Measurements from ENCODE around the gene FLT4. TPM values are rescaled to one million over a fixed set of nuclear protein-coding genes. Genes with fewer than 3 reads are reported as not detected.

Gene FLT4
- total and polyA plus RNA-seq, 2 donors (not counting 1 experiment from before 2014, with no cell fraction given) = 0.01 TPM; not detected in 1

- Mint-ChIP-seq H3K4me3 (no peak within 1 kb of the TSS), H3K27ac (no peak within 1 kb of the TSS), H3K9me3 (ENCODE audit: insufficient read depth) (no peaks in the 10 kb centered on the region), H3K27me3 (peaks cover 28% of the 10 kb centered on the region), H3K4me1 (peaks cover 3% of the 10 kb centered on the region)
- ChIA-PET POLR2A (no interaction called here), CTCF (no interaction called here)
- H3K79me2 ChIP-seq (ENCODE audit: control insufficient read depth, insufficient read depth, low read length) = no peaks in the 10 kb centered on the region
- DNase-seq (no peak), ATAC-seq (ENCODE audit: low read depth) (no peak)
- intact Hi-C loops (cut with micrococcal nuclease) = no loop called here
- H3K9ac ChIP-seq (ENCODE audit: low read length) = no peak within 1 kb of the TSS
- TF ChIP-seq EZH2 (IDR thresholded peaks at IDR 0.05; ENCODE audit: borderline replicate concordance, insufficient read depth, low read depth, low read length, poor library complexity, severe bottlenecking) = no peak
- TF ChIP-seq, protein P1, sequence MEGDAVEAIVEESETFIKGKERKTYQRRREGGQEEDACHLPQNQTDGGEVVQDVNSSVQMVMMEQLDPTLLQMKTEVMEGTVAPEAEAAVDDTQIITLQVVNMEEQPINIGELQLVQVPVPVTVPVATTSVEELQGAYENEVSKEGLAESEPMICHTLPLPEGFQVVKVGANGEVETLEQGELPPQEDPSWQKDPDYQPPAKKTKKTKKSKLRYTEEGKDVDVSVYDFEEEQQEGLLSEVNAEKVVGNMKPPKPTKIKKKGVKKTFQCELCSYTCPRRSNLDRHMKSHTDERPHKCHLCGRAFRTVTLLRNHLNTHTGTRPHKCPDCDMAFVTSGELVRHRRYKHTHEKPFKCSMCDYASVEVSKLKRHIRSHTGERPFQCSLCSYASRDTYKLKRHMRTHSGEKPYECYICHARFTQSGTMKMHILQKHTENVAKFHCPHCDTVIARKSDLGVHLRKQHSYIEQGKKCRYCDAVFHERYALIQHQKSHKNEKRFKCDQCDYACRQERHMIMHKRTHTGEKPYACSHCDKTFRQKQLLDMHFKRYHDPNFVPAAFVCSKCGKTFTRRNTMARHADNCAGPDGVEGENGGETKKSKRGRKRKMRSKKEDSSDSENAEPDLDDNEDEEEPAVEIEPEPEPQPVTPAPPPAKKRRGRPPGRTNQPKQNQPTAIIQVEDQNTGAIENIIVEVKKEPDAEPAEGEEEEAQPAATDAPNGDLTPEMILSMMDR (IDR thresholded peaks at IDR 0.05) = no peak
- H3K36me3 ChIP-seq (replicated peaks in 1 of 2; ENCODE audit: control extremely low read depth in 1 of 2, control insufficient read depth in 1 of 2, extremely low read depth in 1 of 2, insufficient read depth in 2 of 2, low read length in 1 of 2) = no peaks in the 10 kb centered on the region
- no peak within 1 kb of the TSS for H3K27ac ChIP-seq (ENCODE audit: low read length in 2 of 2)
- H3K4me2 ChIP-seq (replicated peaks; ENCODE audit: low read depth, low read length, poor library complexity, severe bottlenecking) = no peak within 1 kb of the TSS
- 8% methylated on average over 60 of the region's 60 CpGs for WGBS (ENCODE audit: insufficient coverage)
- no peaks in the 10 kb centered on the region for H3K4me1 ChIP-seq (ENCODE audit: control insufficient read depth in 2 of 2, insufficient read depth in 2 of 2, low read length in 2 of 2)
- no peak within 1 kb of the TSS for H3K4me3 ChIP-seq (ENCODE audit: control extremely low read depth in 1 of 5, extremely low read depth in 1 of 5, insufficient read depth in 1 of 5, low read depth in 2 of 5, low read length in 4 of 5)
- no peak within 1 kb of the TSS for H2AFZ ChIP-seq (ENCODE audit: insufficient read depth, low read depth, low read length, poor library complexity, severe bottlenecking)
- no peaks in the 10 kb centered on the region for H4K20me1 ChIP-seq (ENCODE audit: control insufficient read depth, insufficient read depth, low read length, poor library complexity, severe bottlenecking)
- peaks cover 0 to 5% (median 0%) of the 10 kb centered on the region in 3 donors for H3K9me3 ChIP-seq (ENCODE audit: control extremely low read depth in 1 of 3, control insufficient read depth in 2 of 3, insufficient read depth in 1 of 3, low read length in 2 of 3)
- peaks cover 0 to 17% (median 2%) of the 10 kb centered on the region in 4 experiments for H3K27me3 ChIP-seq (replicated peaks in 1 of 4; ENCODE audit: control extremely low read depth in 1 of 4, control insufficient read depth in 3 of 4, insufficient read depth in 4 of 4, low read length in 3 of 4)
Measured at GRCh38 chr5:180591311-180591887, 58.0 kb downstream of the FLT4 start, which contains the start of gene SCGB3A1. Gene SCGB3A1 (minus strand): TSS chr5:180591499. CDS start chr5:180591462, 37 bp downstream.

DNA sequence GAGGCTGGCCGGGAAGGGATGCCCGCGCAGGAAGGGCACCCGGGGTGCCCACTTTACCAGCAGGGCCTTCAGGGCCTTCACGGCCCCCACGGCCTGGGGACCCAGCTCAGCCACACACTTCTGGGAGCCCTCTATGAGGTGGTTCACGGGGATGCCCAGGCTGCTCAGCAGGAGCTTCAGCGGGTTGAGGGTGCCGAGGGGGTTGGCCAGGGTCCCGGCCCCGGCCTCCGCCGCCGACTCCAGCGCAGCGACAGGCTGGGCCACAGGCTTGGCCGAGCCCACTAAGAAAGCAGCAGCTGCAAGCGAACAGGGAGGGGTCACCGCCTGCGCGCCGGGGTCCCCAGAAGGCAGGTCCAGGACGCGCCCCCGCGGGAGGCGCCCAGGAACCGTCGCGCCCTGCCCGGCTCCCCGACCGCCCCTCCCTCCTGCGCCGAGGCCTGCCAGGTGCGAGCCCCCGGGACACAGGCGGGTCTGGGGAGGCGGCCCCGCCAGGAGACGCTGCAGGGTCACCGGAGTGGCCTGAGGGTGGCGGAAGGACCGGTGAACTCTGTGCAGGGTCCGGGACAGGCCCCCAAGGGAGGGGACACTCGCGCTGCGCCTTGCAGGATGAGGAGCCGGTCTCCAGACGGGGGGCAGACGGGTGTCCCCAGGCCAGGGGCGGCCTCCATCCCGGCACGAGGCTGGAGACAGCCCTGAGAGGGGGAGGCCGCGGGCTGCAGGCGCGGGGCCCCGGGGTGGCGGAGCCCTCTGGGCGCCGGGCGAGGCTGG, 58.7 kb downstream of the FLT4 start:
- POLR2A ChIA-PET = no interaction called here
- H3K27me3 Mint-ChIP-seq = peaks cover 28% of the 10 kb centered on the region
- intact Hi-C loops (cut with micrococcal nuclease) = no loop called here
- H3K27ac Mint-ChIP-seq = no peak overlapping the region
- no peak for ATAC-seq (ENCODE audit: low read depth)
- Histone ChIP-seq H3K4me2 (replicated peaks; ENCODE audit: low read depth, low read length, poor library complexity, severe bottlenecking) (no peak overlapping the region), H3K4me1 (ENCODE audit: control insufficient read depth in 2 of 2, insufficient read depth in 2 of 2, low read length in 2 of 2) (no peaks in the 10 kb centered on the region), H3K36me3 (replicated peaks in 1 of 2; ENCODE audit: control extremely low read depth in 1 of 2, control insufficient read depth in 1 of 2, extremely low read depth in 1 of 2, insufficient read depth in 2 of 2, low read length in 1 of 2) (no peaks in the 10 kb centered on the region), H3K9me3 (ENCODE audit: control extremely low read depth in 1 of 3, control insufficient read depth in 2 of 3, insufficient read depth in 1 of 3, low read length in 2 of 3) (peaks cover 0 to 5% (median 0%) of the 10 kb centered on the region in 3 donors), H2AFZ (ENCODE audit: insufficient read depth, low read depth, low read length, poor library complexity, severe bottlenecking) (no peak overlapping the region), H3K79me2 (ENCODE audit: control insufficient read depth, insufficient read depth, low read length) (no peaks in the 10 kb centered on the region), H3K4me3 (ENCODE audit: control extremely low read depth in 1 of 5, extremely low read depth in 1 of 5, insufficient read depth in 1 of 5, low read depth in 2 of 5, low read length in 4 of 5) (no peak overlapping the region), H3K27me3 (replicated peaks in 1 of 4; ENCODE audit: control extremely low read depth in 1 of 4, control insufficient read depth in 3 of 4, insufficient read depth in 4 of 4, low read length in 3 of 4) (peaks cover 0 to 17% (median 2%) of the 10 kb centered on the region in 4 experiments), H3K9ac (ENCODE audit: low read length) (no peak overlapping the region), H3K27ac (ENCODE audit: low read length in 2 of 2) (no peak overlapping the region), H4K20me1 (ENCODE audit: control insufficient read depth, insufficient read depth, low read length, poor library complexity, severe bottlenecking) (no peaks in the 10 kb centered on the region)
- CTCF ChIA-PET = no interaction called here
- no peak overlapping the region for H3K4me3 Mint-ChIP-seq
- WGBS (ENCODE audit: insufficient coverage) = 7% methylated on average over 63 of the region's 63 CpGs
- no peaks in the 10 kb centered on the region for H3K9me3 Mint-ChIP-seq (ENCODE audit: insufficient read depth)
- DNase-seq = no peak
- H3K4me1 Mint-ChIP-seq = peaks cover 3% of the 10 kb centered on the region
- no peak for TF ChIP-seq EZH2 (IDR thresholded peaks at IDR 0.05; ENCODE audit: borderline replicate concordance, insufficient read depth, low read depth, low read length, poor library complexity, severe bottlenecking)
- TF ChIP-seq, protein P1 (IDR thresholded peaks at IDR 0.05) = no peak
